ENCODE measurements around the gene ACTG1.

Gene ACTG1

DNA sequence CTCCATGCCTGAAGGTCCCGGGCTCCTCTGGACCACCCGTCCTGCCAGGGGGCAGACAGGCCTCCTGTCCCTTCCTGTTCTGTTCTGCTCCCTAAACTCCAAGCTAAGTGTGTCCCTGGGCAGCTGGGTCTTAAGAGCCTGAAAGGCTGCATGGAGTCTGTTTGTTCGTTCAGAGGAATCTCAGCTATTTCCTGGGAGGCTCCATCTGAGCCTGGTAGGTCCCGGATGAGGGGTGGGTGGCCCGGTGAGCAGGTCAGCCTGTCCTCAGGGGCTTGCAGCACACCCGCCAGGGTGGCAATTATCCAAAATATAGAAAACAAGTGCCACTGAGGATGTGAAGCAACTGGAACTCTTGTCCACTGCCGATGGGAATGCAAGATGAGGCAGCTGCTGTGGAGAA is 12.6 kb downstream of the ACTG1 start:
- H3K4me3 ChIP-seq (ENCODE audit: low read length) = no peak overlapping the region
- no peak for DNase-seq (ENCODE audit: low read depth)
- TF ChIP-seq, protein P1, sequence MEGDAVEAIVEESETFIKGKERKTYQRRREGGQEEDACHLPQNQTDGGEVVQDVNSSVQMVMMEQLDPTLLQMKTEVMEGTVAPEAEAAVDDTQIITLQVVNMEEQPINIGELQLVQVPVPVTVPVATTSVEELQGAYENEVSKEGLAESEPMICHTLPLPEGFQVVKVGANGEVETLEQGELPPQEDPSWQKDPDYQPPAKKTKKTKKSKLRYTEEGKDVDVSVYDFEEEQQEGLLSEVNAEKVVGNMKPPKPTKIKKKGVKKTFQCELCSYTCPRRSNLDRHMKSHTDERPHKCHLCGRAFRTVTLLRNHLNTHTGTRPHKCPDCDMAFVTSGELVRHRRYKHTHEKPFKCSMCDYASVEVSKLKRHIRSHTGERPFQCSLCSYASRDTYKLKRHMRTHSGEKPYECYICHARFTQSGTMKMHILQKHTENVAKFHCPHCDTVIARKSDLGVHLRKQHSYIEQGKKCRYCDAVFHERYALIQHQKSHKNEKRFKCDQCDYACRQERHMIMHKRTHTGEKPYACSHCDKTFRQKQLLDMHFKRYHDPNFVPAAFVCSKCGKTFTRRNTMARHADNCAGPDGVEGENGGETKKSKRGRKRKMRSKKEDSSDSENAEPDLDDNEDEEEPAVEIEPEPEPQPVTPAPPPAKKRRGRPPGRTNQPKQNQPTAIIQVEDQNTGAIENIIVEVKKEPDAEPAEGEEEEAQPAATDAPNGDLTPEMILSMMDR (conservative IDR thresholded peaks at IDR 0.05; ENCODE audit: low read length) = no peak

DNA sequence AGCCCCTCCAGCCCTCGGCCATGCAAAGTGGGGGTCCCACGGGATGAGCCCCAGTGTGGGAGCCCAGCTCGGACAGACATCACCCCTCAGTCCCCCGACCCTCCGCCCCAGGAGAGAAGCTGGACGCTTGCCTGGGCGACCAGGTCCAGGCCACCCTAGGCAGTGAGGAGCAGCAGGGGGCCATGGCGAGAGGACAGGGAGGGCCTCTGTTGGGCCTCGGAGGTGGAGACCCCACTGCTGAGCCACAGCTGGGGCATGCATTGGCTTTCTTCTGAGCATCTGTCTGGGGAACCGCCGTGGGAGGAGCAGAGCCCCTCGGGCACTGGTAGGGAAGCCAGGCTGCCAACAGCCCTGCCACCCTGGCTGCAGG is 13.0 kb downstream of the ACTG1 start:
- no peak overlapping the region for H3K4me3 ChIP-seq (ENCODE audit: low read length)
- DNase-seq (ENCODE audit: low read depth) = no peak
- TF ChIP-seq, protein P1 (conservative IDR thresholded peaks at IDR 0.05; ENCODE audit: low read length) = no peak

DNA sequence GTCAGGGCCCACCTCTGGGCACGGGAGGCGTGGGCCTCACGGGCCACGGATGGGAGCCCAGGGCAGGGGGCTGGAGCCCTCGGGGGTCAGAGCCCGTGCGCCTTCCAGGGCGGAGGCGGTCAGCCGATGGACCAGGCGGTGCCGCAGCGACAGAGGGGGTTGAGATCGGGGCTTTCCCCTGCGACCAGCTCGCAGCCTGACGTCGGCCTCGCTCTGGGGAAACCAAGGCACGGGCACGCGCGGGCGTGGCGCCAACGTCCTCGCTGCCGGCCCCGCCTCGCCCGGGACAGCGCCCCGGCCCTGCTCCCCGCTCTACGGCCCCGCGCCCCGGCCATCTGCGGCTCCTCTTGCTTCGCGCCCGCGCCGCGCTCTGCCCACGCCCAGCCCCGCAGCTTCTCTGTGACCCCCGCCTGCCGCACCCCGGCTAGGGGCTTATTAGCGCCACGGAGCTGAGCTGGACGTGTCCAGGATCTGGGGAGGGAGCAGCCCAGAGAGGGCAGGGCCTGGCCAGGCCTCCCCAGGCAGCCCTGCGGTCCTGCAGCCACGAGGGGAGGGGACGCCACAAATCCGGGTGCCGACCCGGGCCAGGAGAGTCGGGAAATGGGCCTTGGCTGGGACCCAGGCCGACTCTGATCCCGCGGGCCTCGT is 13.5 kb downstream of the ACTG1 start:
- TF ChIP-seq, protein P1 (conservative IDR thresholded peaks at IDR 0.05; ENCODE audit: low read length) = no peak
- DNase-seq (ENCODE audit: low read depth) = no peak

DNA sequence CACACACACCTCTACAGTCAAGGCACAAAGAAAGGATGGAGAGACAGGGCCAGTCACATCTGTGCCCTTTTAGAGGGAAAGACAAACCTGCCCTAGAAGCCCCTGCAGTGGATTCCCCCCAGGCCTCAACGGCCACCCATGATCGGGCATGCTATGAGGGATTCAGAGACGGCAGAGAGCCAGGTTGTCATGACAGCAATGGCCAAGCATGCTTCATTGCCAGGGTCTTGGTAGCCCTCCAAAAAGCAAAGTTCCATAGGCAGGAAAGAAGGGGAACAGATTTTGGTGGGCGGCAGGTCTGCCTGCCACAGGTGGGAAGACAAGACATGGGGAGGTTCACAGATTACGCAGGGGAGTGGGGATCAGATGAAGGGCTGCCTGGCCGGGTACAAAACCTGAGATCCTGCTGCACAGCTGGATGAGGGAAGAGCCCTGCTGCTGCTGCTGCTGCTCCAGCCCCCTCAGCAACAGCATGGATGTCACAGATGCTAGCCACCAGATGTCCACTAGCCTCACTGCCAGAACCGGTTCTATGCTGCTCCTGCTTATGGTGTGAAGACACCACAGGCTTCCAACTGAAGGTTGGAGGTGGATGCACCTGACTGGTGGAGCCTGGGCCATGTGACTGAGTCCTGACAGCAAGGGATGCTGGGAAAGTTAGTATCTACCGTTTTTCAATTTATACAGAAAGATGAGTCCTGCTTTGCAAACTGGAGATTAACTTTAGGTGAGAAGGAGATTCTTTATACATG is 17.8 kb downstream of the ACTG1 start:
- DNase-seq (ENCODE audit: low read depth) = no peak
- no peak overlapping the region for H3K4me3 ChIP-seq (ENCODE audit: low read length)
- TF ChIP-seq, protein P1 (conservative IDR thresholded peaks at IDR 0.05; ENCODE audit: low read length) = no peak

More for the DNA sequence above, 13.5 kb downstream of the ACTG1 start:
- no peak overlapping the region for H3K4me3 ChIP-seq (ENCODE audit: low read length)

DNA sequence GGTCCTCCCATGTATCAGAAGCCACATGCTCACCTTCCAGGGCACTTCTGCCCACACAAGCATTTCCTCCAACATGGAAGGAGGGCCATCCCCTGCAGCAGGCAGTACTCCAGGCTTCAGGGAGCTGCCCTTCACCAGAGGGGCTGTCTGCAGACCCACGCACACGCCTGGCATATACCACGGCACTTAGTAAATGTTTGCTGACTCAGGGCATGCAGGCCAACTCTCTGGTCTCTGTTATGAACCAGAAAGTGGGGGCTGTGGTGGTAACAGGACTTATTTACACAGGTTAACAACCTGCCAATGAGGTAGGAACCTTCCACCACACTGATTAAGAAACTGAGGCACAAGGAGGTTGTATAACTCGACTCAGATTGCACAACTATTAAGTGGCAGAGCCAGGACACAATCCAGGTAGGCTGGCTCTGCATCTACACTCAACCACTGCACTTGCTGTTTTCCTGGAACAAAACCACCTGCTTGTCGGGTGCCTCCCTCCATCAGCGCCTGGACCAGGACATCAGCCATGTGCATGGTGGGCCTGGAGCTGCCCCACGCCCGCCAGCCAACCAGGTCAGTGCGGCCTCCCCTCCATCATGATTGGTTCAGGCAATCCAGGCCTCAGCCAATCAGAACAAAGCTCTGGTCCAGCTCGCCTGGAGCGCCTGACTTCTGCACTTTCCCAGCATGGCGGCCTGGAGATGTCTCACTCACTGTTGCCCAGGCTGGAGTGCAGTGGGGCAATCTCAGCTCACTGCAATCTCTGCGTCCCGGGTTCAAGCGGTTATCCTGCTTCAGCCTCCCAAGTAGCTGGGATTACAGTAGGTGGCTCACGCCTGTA is 19.2 kb downstream of the ACTG1 start:
- no peak for DNase-seq (ENCODE audit: low read depth)
- TF ChIP-seq, protein P1 (conservative IDR thresholded peaks at IDR 0.05; ENCODE audit: low read length) = no peak
- H3K4me3 ChIP-seq (ENCODE audit: low read length) = no peak overlapping the region

DNA sequence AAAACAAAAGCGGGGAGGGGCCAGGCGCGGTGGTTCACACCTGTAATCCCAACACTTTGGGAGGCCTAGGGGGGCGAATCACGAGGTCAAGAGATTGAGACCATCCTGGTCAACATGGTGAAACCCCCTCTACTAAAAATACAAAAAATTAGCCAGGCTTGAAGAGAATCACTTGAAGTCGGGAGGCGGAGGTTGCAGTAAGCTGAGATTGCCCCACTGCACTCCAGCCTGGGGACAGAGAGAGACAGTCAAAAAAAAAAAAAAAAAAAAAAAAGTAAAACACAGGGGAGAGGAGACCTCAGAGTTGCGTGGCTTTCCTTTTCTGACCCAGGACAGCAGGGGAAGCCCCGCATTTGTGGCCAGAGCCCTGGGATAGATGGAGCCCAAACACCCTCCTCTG is 19.9 kb downstream of the ACTG1 start:
- no peak overlapping the region for H3K4me3 ChIP-seq (ENCODE audit: low read length)
- DNase-seq (ENCODE audit: low read depth) = no peak
- TF ChIP-seq, protein P1 (conservative IDR thresholded peaks at IDR 0.05; ENCODE audit: low read length) = no peak

All from AG10803 (cell line).